BE2C (cell line): ENCODE measurements around the gene PRR5.
"Not testable (repeated sequence)": the region's sequence is repeated elsewhere in the genome, so short reads cannot be mapped to it uniquely, and the experiment has no call there.

ENCODE experiments used
- DNase-seq: peaks from one replicate; pipeline ENCODE4 v3.0.0-alpha.2; 2020
- H3K27me3 ChIP-seq: fragments of 250-450 bp; sonication (Bioruptor Pico); 2 replicates; pipeline ENCODE4 v1.5.1; 2020; ENCODE audit warnings: mild to moderate bottlenecking
- H3K36me3 ChIP-seq: fragments of 250-450 bp; sonication (Bioruptor Pico); 2 replicates; pipeline ENCODE4 v1.5.1; 2020; ENCODE audit warnings: mild to moderate bottlenecking
- H3K4me1 ChIP-seq: fragments of 250-450 bp; sonication (Bioruptor Pico); 2 replicates; pipeline ENCODE4 v1.5.1; 2020
- H3K4me3 ChIP-seq: 2 replicates; pipeline ENCODE4 v1.5.1; 2011; ENCODE audit warnings: low read depth, low read length
- H3K9me3 ChIP-seq: fragments of 250-450 bp; sonication (Bioruptor Pico); 2 replicates; pipeline ENCODE4 v1.5.1; 2020
- TF ChIP-seq, protein P1 (sequence below): IDR thresholded peaks from 2 replicates; pipeline ENCODE4 v1.5.1; 2012; ENCODE audit warnings: mild to moderate bottlenecking, low read depth, low read length

PRR5 gene

DNA sequence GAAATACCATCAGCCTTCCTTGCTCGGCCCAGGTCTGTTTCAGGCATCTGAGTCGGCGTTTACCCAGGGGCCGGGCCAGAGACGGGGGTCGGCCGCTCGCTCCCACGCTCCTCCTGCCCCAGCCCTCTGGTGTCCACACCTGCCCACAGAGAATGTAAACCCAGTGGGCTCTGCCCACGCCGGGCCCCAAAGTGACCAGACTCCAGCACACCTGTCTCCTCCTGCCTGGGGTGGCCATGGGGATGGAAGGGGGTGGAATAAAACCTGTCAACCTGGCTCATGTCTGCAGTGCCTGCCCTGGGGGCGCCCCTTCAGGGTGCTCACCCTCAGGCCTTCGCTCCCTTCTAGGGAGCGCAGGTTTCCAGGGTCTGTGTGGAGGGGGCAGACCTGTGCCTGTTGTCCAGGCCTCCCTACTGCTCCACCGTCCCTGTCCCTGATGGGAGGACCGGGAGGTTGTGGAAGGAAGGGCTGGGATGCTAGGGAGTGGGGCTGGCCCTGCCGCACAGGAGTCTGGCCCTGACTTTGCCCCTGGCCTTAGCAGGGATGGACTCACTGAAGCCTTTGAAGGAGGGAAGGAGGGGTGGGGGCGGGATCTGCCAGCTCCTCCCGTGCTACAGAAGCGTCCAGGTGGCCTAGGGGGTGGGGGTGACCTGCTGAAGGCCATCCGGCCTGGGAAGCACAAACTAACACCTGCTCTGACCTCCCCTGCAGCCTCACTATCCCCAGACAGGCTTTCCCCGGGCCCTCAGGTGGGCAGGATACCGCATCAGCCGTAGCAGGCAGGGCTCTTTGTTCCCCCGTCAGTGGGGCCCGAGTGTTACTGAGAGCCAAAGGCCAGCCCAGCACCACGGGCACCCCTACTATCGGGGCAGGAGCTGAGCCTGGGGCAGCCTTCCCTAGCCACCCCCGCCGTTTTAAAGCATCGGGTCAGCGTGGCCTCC is 35.7 kb downstream of the PRR5 start:
- Histone ChIP-seq H3K4me3 (no peak overlapping the region), H3K4me1 (no peaks in the 10 kb centered on the region), H3K9me3 (no peaks in the 10 kb centered on the region), H3K27me3 (no peaks in the 10 kb centered on the region), H3K36me3 (no peaks in the 10 kb centered on the region)
- DNase-seq, result no peak
- TF ChIP-seq, protein P1, sequence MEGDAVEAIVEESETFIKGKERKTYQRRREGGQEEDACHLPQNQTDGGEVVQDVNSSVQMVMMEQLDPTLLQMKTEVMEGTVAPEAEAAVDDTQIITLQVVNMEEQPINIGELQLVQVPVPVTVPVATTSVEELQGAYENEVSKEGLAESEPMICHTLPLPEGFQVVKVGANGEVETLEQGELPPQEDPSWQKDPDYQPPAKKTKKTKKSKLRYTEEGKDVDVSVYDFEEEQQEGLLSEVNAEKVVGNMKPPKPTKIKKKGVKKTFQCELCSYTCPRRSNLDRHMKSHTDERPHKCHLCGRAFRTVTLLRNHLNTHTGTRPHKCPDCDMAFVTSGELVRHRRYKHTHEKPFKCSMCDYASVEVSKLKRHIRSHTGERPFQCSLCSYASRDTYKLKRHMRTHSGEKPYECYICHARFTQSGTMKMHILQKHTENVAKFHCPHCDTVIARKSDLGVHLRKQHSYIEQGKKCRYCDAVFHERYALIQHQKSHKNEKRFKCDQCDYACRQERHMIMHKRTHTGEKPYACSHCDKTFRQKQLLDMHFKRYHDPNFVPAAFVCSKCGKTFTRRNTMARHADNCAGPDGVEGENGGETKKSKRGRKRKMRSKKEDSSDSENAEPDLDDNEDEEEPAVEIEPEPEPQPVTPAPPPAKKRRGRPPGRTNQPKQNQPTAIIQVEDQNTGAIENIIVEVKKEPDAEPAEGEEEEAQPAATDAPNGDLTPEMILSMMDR, result no peak

DNA sequence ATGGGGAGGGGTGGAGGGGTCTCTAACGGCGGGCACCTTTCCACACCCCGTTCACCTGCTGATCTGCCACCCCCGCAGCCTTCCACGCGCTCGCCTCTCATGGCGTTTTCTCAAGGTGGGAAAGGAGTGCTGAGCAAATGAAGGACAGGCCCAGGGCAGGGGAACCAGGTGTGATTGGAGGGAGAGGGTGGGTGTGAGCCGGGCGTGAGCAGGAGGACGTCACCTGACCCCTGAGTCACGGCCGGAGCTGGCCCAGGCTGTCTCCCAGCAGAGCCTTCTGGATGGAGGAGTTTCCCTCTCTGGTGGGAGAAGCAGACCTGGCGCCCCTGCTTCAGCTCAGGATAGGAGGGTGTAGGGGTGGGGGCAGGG is 36.3 kb downstream of the PRR5 start:
- no peak for DNase-seq
- Histone ChIP-seq H3K4me3 (no peak overlapping the region), H3K27me3 (no peaks in the 10 kb centered on the region), H3K4me1 (no peaks in the 10 kb centered on the region), H3K9me3 (no peaks in the 10 kb centered on the region), H3K36me3 (no peaks in the 10 kb centered on the region)
- TF ChIP-seq, protein P1, result no peak

DNA sequence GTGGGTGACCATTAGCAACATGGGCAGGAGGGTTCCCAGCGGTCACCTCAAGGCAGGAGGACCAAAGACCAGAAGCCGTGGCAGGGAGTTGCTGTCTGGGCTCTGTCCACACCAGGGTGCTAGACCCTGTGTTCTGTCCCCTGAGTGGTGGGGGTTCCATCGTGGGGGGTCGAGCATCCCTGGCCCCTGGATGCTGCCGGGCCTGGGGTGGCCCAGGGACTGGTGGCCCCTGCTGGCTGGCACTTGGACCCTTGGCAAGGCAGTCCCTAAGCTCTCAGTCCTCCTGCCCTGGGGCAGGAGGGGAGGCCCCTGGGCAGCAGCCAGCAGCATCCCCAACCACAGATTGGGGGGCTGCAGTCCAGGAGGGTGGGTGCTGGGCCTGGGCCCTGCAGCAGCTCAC is 37.0 kb downstream of the PRR5 start:
- Histone ChIP-seq H3K36me3 (no peaks in the 10 kb centered on the region), H3K4me3 (no peak overlapping the region), H3K9me3 (no peaks in the 10 kb centered on the region), H3K4me1 (no peaks in the 10 kb centered on the region), H3K27me3 (no peaks in the 10 kb centered on the region)
- TF ChIP-seq, protein P1, result no peak
- no peak for DNase-seq

DNA sequence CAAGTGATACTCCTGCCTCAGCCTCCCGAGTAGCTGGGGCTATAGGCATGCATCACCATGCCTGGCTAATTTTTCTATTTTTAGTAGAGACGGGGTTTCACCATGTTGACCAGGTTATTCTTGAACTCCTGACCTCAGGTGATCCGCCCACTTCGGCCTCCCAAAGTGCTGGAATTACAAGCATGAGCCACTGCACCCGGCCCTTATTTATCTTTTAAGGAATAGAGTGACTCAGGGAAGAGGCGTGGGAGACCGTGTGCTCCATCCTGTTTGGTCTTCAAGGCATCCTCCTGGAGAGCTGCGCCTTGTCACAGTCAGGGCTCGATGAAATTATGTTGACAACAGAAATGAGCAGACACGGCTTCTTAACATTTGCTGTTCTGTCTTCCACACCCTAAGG is 37.7 kb downstream of the PRR5 start:
- H3K4me1 ChIP-seq, H3K27me3 ChIP-seq, DNase-seq, H3K4me3 ChIP-seq, H3K9me3 ChIP-seq, H3K36me3 ChIP-seq: not testable (repeated sequence)

DNA sequence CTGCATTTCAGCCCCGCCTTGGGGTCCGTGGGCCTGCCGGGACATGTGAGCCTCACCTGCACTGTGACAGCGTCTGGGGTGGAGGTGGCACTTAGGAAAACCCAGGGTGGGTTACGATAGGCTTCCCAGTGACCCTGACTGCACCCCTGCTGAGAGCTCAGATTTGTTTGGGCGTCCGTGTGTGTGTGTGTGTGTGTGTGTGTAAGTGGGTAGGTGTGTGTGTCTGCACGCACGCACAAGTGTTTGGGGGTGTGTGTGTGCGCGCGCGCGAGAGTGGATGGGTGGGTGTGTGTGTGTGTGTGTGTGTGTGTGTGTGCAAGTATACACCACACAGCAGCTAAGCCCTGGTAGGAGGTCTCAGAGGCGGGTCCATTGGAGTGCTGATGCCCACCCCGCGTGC is 38.3 kb downstream of the PRR5 start:
- Histone ChIP-seq H3K4me3 (no peak overlapping the region), H3K27me3 (no peaks in the 10 kb centered on the region), H3K4me1 (no peaks in the 10 kb centered on the region), H3K36me3 (no peaks in the 10 kb centered on the region), H3K9me3 (no peaks in the 10 kb centered on the region)
- DNase-seq, result no peak
- TF ChIP-seq, protein P1, result no peak

DNA sequence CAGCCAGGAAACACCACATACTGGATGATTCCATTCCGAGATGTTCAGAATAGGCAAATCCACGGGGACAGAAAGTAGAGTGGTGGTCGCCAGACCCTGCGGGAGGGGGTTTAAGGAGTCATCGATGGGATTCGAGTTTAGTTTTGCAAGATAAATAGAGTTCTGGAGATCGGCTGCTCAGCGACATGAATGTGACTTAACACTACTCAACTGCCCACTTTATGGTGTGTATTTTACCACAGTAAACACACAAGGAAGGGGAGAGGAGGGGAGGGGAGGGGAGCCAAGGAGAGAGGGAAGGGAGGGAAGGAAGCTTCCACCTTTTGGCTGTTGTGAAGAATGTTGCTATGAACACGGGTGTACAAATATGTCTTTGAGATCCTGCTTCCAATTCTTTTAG is 39.9 kb downstream of the PRR5 start:
- no peak for DNase-seq
- Histone ChIP-seq H3K27me3 (no peaks in the 10 kb centered on the region), H3K36me3 (no peaks in the 10 kb centered on the region), H3K4me3 (no peak overlapping the region), H3K9me3 (no peaks in the 10 kb centered on the region), H3K4me1 (no peaks in the 10 kb centered on the region)
- TF ChIP-seq, protein P1, result no peak
